NCI-H1694 treated with DMSO at 0.1 percent for 48 hours (cell line): Measurements from ENCODE around the gene SLCO2B1.

ENCODE experiments used
- DNase-seq: peaks from one replicate; lab custom pipeline; 2025; lab: John Stamatoyannopoulos, UW

Gene SLCO2B1

DNA sequence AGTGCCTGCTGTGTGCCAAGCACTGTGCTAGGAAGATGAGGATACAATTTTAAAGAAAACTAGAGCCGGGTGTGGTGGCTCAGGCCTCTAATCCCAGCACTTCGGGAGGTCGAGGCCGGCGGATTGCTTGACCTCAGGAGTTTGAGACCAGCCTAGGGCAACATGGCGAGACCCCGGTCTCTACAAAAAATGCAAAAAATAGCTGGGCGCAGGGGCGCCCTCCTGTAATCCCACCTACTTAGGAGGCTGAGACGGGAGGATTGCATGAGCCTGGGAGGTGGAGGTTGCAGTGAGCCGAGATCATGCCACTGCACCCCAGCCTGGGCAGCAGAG lies 98.0 kb downstream of the SLCO2B1 start:
- no peak for DNase-seq

DNA sequence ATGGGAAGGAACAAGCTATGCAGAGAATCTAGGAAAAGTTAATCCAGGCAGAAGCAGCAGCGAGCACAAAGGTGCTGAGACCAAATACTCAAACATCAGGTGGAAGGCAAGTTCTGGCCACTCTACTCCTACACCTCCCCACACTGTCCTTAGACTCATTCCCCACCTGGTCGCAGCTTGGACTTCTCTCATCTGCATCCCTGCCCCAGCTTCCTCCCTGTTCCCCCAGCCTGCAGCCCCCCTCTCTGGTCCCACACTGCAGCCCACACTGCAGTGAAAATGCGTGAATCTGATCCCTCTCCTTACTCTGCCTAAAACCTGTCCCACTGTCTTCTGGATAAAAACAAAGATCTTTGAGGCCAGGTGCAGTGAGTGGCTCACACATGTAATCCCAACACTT lies 98.8 kb downstream of the SLCO2B1 start:
- no peak for DNase-seq

DNA sequence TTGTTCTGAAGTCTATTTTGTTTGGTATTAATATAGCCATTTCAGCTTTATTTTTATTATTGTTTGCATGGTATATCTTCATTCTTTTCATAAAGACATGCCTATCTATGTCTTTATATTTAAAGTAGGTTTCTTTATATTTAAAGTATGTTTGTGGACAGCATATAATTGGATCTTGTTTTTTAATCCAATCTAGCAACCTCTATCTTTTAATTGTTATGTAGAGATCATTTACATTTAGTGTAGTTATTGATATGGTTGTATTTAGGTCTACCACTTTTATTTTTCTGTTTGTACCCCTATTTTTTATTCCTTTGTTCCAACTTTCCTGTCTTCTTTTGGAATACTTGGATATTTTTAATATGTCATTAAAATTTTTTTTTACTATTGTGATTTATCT lies 103.4 kb downstream of the SLCO2B1 start:
- no peak for DNase-seq
